IMR-90 (cell line): Measurements from ENCODE around the gene ASPHD2. TPM values are rescaled to one million over a fixed set of nuclear protein-coding genes. Genes with fewer than 3 reads are reported as not detected.

Experiments
- microRNA-seq, 2 experiments: library from miRNA; stranded (forward) in 1 of 2; unstranded in 1 of 2; fragments of 10-50 nt in 1 of 2; fragments of <30 nt in 1 of 2; gene quantifications in 1 of 2; microRNA quantifications in 1 of 2; one replicate each; pipeline versions ENCODE3 to v1.1.0; 2013 to 2020; ENCODE audit not compliant: insufficient read depth in 1 of 2, insufficient read length in 1 of 2, unreplicated experiment in 1 of 2
- polyA plus RNA-seq, 3 experiments: library from polyadenylated mRNA; depleted of rRNA; stranded (reverse); fragments of >200 nt; gene quantifications; 2 replicates each; pipeline ENCODE4 v1.2.3, GENCODE V29; 2012; ENCODE audit warnings: low replicate concordance in 1 of 3
- small RNA-seq, 5 experiments: library from RNA; depleted of rRNA; stranded (forward); fragments of <200 nt; gene quantifications; one replicate each; pipeline ENCODE3, GENCODE V24; 2012
- total RNA-seq: library from RNA; depleted of rRNA; stranded (reverse); fragments of >200 nt; gene quantifications from 2 replicates; pipeline ENCODE4 v1.2.3, GENCODE V29; 2012; rRNA removed

ASPHD2 gene
- total and polyA plus RNA-seq, 2 of the 4 experiments (the other 2 are of a cell fraction): 1.3 to 1.4 TPM

Small RNA genes within 50 kb of the gene (microRNA-seq; reads per million reads assigned to microRNA genes)
- gene RNA5SP495 (ENCODE audit: insufficient read depth, insufficient read length): not detected

Small RNA genes within 50 kb of the gene (small RNA-seq; reads per million reads assigned to genes)
- 0 to 12.0 (median 0) reads per million in 5 experiments for gene RNA5SP495

Other genes with a start within 250 kb of the ASPHD2 start
- 15.8 and 18.1 TPM in 2 replicates for gene HPS4, start 54.5 kb downstream of the ASPHD2 start, total RNA-seq
- 19.0 and 19.5 TPM in 2 replicates for gene HPS4, start 54.5 kb downstream of the ASPHD2 start, polyA plus RNA-seq (2012; rRNA removed)
- gene SRRD, start 54.6 kb downstream of the ASPHD2 start, total RNA-seq: 24.0 and 28.6 TPM in 2 replicates
- 15.7 and 18.3 TPM in 2 replicates for gene SRRD, start 54.6 kb downstream of the ASPHD2 start, polyA plus RNA-seq (2012; rRNA removed)
- 37.5 and 43.2 TPM in 2 replicates for gene TFIP11, start 83.2 kb downstream of the ASPHD2 start, total RNA-seq
- 22.5 and 23.6 TPM in 2 replicates for gene TFIP11, start 83.2 kb downstream of the ASPHD2 start, polyA plus RNA-seq (2012; rRNA removed)
- gene TPST2, start 160.9 kb downstream of the ASPHD2 start, total RNA-seq: 41.7 and 42.5 TPM in 2 replicates
- 63.6 and 81.1 TPM in 2 replicates for gene TPST2, start 160.9 kb downstream of the ASPHD2 start, polyA plus RNA-seq (2012; rRNA removed)
- gene CRYBB1, start 188.8 kb downstream of the ASPHD2 start, total RNA-seq: not detected in 2 replicates
- gene CRYBB1, start 188.8 kb downstream of the ASPHD2 start, polyA plus RNA-seq (2012; rRNA removed): not detected in 2 replicates
- not detected in 2 replicates for gene CRYBA4, start 192.7 kb downstream of the ASPHD2 start, total RNA-seq
- gene CRYBA4, start 192.7 kb downstream of the ASPHD2 start, polyA plus RNA-seq (2012; rRNA removed): not detected in 2 replicates
- gene MIAT, start 228.3 kb downstream of the ASPHD2 start, total RNA-seq: 0.54 and 1.1 TPM in 2 replicates
- 0.29 and 0.65 TPM in 2 replicates for gene MIAT, start 228.3 kb downstream of the ASPHD2 start, polyA plus RNA-seq (2012; rRNA removed)